SK-N-SH treated with all-trans-retinoic acid at 6 μM for 48 hours (cell line): ENCODE results near the gene KDM4B.

Experiments
- ATAC-seq: fragments of 200-7000 bp; cut with Tn5 transposase; 3 replicates; pipeline ENCODE4 v1.9.1; 2020; ENCODE audit warnings: mild to moderate bottlenecking, moderate library complexity
- ARNTL ChIP-seq: fragments of 450-650 bp; formaldehyde crosslinking; IDR thresholded peaks from 2 replicates; pipeline ENCODE4 v1.5.0; 2020; ENCODE audit warnings: low read depth, mild to moderate bottlenecking, moderate library complexity, borderline replicate concordance
- BACH2 ChIP-seq: fragments of 250-450 bp; sonication (Bioruptor Pico); IDR thresholded peaks from 2 replicates; pipeline ENCODE4 v1.9.0; 2021; ENCODE audit warnings: mild to moderate bottlenecking, borderline replicate concordance
- CREB5 ChIP-seq: fragments of 250-450 bp; sonication (Bioruptor Pico); IDR thresholded peaks from 2 replicates; pipeline ENCODE4 v1.5.1; 2020; ENCODE audit warnings: low read depth, mild to moderate bottlenecking, moderate library complexity
- CSDC2 ChIP-seq: fragments of 250-450 bp; sonication (Bioruptor Pico); IDR thresholded peaks from 2 replicates; pipeline ENCODE4 v1.5.0; 2020; ENCODE audit warnings: mild to moderate bottlenecking, moderate library complexity
- ESRRG ChIP-seq: fragments of 250-450 bp; sonication (Bioruptor Pico); IDR thresholded peaks from 2 replicates; pipeline ENCODE4 v1.6.1; 2021; ENCODE audit warnings: mild to moderate bottlenecking
- GLIS3 ChIP-seq: fragments of 250-450 bp; sonication (Bioruptor Pico); IDR thresholded peaks from 2 replicates; pipeline ENCODE4 v1.5.0; 2020; ENCODE audit warnings: mild to moderate bottlenecking, moderate library complexity
- ISL1 ChIP-seq: fragments of 250-450 bp; sonication (Bioruptor Pico); IDR thresholded peaks from 2 replicates; pipeline ENCODE4 v2.1.2; 2022; ENCODE audit warnings: mild to moderate bottlenecking, moderate library complexity
- OSR1 ChIP-seq: fragments of 250-450 bp; sonication (Bioruptor Pico); IDR thresholded peaks from 2 replicates; pipeline ENCODE4 v1.8.0; 2022; ENCODE audit warnings: moderate library complexity, mild to moderate bottlenecking, inconsistent platforms
- PPARA ChIP-seq: fragments of 250-450 bp; sonication (Bioruptor Pico); IDR thresholded peaks from 2 replicates; pipeline ENCODE4 v1.5.0; 2020; ENCODE audit warnings: mild to moderate bottlenecking, borderline replicate concordance
- RARB ChIP-seq: fragments of 250-450 bp; sonication (Bioruptor Pico); IDR thresholded peaks from 2 replicates; pipeline ENCODE4 v1.8.0; 2021; ENCODE audit warnings: mild to moderate bottlenecking, moderate library complexity
- SNAI2 ChIP-seq: fragments of 250-450 bp; sonication (Bioruptor Pico); IDR thresholded peaks from 2 replicates; pipeline ENCODE4 v1.5.0; 2020; ENCODE audit warnings: mild to moderate bottlenecking, moderate library complexity
- TCF4 ChIP-seq: fragments of 250-450 bp; sonication (Bioruptor Pico); IDR thresholded peaks from 2 replicates; pipeline ENCODE4 v1.8.0; 2021; ENCODE audit warnings: mild to moderate bottlenecking, moderate library complexity, borderline replicate concordance
- ZFP3 ChIP-seq: fragments of 250-450 bp; sonication (Bioruptor Pico); IDR thresholded peaks from 2 replicates; pipeline ENCODE4 v1.5.0; 2020; ENCODE audit warnings: mild to moderate bottlenecking, moderate library complexity
- ZFP30 ChIP-seq: fragments of 450-650 bp; formaldehyde crosslinking; IDR thresholded peaks from 2 replicates; pipeline ENCODE4 v1.5.0; 2022; ENCODE audit warnings: mild to moderate bottlenecking, moderate library complexity
- ZNF565 ChIP-seq: fragments of 450-650 bp; formaldehyde crosslinking; conservative IDR thresholded peaks from 2 replicates; pipeline ENCODE4 v1.5.0; 2020; ENCODE audit warnings: low read depth, mild to moderate bottlenecking, moderate library complexity
- ZNF70 ChIP-seq: fragments of 450-650 bp; formaldehyde crosslinking; IDR thresholded peaks from 2 replicates; pipeline ENCODE4 v1.5.0; 2020; ENCODE audit warnings: mild to moderate bottlenecking, moderate library complexity
- ZNF8 ChIP-seq: fragments of 450-650 bp; formaldehyde crosslinking; IDR thresholded peaks from 2 replicates; pipeline ENCODE4 v1.5.0; 2020; ENCODE audit warnings: mild to moderate bottlenecking, moderate library complexity
- TF ChIP-seq, protein P1 (sequence below): fragments of 250-450 bp; sonication (Bioruptor Pico); IDR thresholded peaks from 2 replicates; pipeline ENCODE4 v1.8.0; 2021; ENCODE audit warnings: low read depth, mild to moderate bottlenecking, moderate library complexity, borderline replicate concordance
- TF ChIP-seq, protein P2 (sequence below): fragments of 250-450 bp; sonication (Bioruptor Pico); IDR thresholded peaks from 2 replicates; pipeline ENCODE4 v1.8.0; 2020; ENCODE audit warnings: mild to moderate bottlenecking, moderate library complexity, borderline replicate concordance
- TF ChIP-seq, protein P3 (sequence below): fragments of 250-450 bp; sonication (Bioruptor Pico); IDR thresholded peaks from 2 replicates; pipeline ENCODE4 v1.5.0; 2020; ENCODE audit warnings: mild to moderate bottlenecking, moderate library complexity

KDM4B gene

GRCh38 chr19:5048091-5048726 is 79.3 kb downstream of the KDM4B start:
- peak; percentile 94 for ATAC-seq
- TF ChIP-seq GLIS3 (CRISPR knock-in tag), result no peak
- 0 out of 2 replicates have a peak, but pooled peaks have one; percentile 17 for TF ChIP-seq ZFP3 (CRISPR knock-in tag)
- no peak for TF ChIP-seq ZNF565 (CRISPR knock-in tag)
- no peak for TF ChIP-seq ESRRG (CRISPR knock-in tag)

DNA sequence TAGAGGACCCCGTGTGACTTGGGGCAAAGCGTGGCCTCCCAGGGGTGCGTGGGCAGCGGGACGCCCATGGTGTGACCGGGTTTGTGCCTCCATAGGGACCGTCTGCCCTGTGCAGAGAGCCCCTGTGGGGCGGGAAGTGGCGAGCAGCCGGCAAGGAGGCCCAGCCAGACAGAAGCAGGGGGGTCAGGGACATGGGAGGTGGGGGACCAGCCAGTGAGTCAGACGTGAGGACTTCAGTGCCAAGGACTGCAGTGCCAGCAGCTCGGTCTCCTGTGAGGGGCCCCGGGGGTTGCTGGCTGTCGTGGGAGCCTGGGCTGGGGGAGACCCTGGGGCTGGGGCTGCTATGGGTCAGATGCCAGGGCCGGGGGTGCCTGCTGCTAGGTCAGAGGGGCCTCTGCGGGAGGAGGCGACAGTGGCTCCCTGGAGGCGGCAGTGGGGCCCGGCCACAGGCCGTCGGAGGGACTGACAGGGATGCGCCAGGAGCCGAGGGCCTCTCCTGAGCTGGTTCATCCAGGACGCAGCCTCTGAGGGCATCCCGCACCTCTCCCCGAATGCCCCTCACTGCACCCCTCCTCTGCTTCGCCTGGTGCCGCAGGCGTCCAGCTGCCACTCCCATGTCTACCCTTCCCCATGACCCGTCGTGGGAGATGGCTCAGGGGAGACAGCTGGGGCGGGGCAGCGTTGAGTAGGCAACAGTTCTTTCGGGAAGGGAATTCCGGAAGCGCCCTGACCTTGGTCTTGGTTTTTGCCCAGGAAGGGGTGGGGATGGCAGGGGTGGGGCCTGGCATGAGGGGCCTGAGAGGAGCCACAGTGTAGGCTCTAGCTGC is 80.0 kb downstream of the KDM4B start:
- TF ChIP-seq CSDC2 (no peak), PPARA (no peak), ZNF8 (CRISPR knock-in tag) (no peak), OSR1 (CRISPR knock-in tag) (no peak), ISL1 (no peak), ZNF70 (CRISPR knock-in tag) (no peak), ESRRG (CRISPR knock-in tag) (no peak), SNAI2 (CRISPR knock-in tag) (no peak)
- TF ChIP-seq, protein P1, sequence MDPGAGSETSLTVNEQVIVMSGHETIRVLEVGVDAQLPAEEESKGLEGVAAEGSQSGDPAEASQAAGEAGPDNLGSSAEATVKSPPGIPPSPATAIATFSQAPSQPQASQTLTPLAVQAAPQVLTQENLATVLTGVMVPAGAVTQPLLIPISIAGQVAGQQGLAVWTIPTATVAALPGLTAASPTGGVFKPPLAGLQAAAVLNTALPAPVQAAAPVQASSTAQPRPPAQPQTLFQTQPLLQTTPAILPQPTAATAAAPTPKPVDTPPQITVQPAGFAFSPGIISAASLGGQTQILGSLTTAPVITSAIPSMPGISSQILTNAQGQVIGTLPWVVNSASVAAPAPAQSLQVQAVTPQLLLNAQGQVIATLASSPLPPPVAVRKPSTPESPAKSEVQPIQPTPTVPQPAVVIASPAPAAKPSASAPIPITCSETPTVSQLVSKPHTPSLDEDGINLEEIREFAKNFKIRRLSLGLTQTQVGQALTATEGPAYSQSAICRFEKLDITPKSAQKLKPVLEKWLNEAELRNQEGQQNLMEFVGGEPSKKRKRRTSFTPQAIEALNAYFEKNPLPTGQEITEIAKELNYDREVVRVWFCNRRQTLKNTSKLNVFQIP (CRISPR knock-in tag), result no peak
- TF ChIP-seq, protein P2, sequence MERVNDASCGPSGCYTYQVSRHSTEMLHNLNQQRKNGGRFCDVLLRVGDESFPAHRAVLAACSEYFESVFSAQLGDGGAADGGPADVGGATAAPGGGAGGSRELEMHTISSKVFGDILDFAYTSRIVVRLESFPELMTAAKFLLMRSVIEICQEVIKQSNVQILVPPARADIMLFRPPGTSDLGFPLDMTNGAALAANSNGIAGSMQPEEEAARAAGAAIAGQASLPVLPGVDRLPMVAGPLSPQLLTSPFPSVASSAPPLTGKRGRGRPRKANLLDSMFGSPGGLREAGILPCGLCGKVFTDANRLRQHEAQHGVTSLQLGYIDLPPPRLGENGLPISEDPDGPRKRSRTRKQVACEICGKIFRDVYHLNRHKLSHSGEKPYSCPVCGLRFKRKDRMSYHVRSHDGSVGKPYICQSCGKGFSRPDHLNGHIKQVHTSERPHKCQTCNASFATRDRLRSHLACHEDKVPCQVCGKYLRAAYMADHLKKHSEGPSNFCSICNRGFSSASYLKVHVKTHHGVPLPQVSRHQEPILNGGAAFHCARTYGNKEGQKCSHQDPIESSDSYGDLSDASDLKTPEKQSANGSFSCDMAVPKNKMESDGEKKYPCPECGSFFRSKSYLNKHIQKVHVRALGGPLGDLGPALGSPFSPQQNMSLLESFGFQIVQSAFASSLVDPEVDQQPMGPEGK (CRISPR knock-in tag), result no peak
- TF ChIP-seq, protein P3, sequence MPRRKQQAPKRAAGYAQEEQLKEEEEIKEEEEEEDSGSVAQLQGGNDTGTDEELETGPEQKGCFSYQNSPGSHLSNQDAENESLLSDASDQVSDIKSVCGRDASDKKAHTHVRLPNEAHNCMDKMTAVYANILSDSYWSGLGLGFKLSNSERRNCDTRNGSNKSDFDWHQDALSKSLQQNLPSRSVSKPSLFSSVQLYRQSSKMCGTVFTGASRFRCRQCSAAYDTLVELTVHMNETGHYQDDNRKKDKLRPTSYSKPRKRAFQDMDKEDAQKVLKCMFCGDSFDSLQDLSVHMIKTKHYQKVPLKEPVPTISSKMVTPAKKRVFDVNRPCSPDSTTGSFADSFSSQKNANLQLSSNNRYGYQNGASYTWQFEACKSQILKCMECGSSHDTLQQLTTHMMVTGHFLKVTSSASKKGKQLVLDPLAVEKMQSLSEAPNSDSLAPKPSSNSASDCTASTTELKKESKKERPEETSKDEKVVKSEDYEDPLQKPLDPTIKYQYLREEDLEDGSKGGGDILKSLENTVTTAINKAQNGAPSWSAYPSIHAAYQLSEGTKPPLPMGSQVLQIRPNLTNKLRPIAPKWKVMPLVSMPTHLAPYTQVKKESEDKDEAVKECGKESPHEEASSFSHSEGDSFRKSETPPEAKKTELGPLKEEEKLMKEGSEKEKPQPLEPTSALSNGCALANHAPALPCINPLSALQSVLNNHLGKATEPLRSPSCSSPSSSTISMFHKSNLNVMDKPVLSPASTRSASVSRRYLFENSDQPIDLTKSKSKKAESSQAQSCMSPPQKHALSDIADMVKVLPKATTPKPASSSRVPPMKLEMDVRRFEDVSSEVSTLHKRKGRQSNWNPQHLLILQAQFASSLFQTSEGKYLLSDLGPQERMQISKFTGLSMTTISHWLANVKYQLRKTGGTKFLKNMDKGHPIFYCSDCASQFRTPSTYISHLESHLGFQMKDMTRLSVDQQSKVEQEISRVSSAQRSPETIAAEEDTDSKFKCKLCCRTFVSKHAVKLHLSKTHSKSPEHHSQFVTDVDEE (CRISPR knock-in tag), result no peak

GRCh38 chr19:5049561-5049960 is 80.6 kb downstream of the KDM4B start:
- TF ChIP-seq OSR1 (CRISPR knock-in tag), result no peak
- no peak for TF ChIP-seq ZNF565 (CRISPR knock-in tag)
- TF ChIP-seq RARB (CRISPR knock-in tag), result no peak
- TF ChIP-seq BACH2 (CRISPR knock-in tag), result no peak
- TF ChIP-seq ZNF70 (CRISPR knock-in tag), result no peak
- TF ChIP-seq TCF4, result no peak
- TF ChIP-seq ZNF8 (CRISPR knock-in tag), result no peak
- ATAC-seq, result no peak

More for the DNA sequence above, 80.0 kb downstream of the KDM4B start:
- peak; percentile 67 for ATAC-seq

DNA sequence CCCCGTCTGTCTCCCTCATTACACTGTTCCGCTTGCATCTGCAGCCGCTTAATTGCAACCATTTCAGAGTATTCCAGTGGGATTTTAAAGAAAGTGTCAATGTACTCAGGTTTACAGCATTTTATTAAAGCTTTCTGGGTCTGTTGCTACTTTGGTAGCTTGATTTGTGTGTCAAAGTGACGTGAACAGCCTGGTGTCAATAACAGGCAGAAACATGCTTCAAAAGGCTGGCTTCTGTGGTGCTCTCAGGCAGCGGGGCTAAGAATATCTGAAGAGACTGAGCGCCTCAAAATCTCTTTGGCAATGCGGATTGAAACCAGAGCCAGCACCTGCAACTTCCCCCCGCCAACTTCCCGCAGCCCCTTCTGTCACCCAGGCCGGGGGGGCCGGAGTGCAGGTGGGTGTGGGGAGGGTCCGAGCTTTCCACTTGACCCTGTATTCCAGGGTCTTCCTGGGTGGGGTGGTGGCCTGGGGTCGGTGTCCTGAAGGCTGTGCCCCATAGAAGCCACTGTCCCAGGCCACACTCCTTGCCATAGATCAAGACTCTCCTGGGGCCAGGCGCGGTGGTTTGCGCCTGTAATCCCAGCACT is 81.2 kb downstream of the KDM4B start:
- TF ChIP-seq ARNTL, result no peak
- TF ChIP-seq ZNF70 (CRISPR knock-in tag), result no peak
- TF ChIP-seq PPARA, result no peak
- TF ChIP-seq, protein P1 (CRISPR knock-in tag), result no peak
- TF ChIP-seq ZFP30, result no peak
- TF ChIP-seq, protein P2 (CRISPR knock-in tag), result no peak
- no peak for TF ChIP-seq ZNF8 (CRISPR knock-in tag)
- no peak for TF ChIP-seq BACH2 (CRISPR knock-in tag)
- no peak for TF ChIP-seq RARB (CRISPR knock-in tag)
- no peak for TF ChIP-seq OSR1 (CRISPR knock-in tag)
- TF ChIP-seq CREB5 (CRISPR knock-in tag), result no peak
- no peak for TF ChIP-seq GLIS3 (CRISPR knock-in tag)
- no peak for TF ChIP-seq TCF4
- TF ChIP-seq ZNF565 (CRISPR knock-in tag), result no peak
- TF ChIP-seq ESRRG (CRISPR knock-in tag), result no peak

More for the DNA sequence above, 81.2 kb downstream of the KDM4B start:
- no peak for ATAC-seq
